ENCODE data around the gene GOLGA7B.

GOLGA7B gene

GRCh38 chr10:97896756-97897358 lies 47.2 kb downstream of the GOLGA7B start:
- DNase-seq: no peak

GRCh38 chr10:97898429-97898828 lies 48.8 kb downstream of the GOLGA7B start:
- no peak for DNase-seq

DNA sequence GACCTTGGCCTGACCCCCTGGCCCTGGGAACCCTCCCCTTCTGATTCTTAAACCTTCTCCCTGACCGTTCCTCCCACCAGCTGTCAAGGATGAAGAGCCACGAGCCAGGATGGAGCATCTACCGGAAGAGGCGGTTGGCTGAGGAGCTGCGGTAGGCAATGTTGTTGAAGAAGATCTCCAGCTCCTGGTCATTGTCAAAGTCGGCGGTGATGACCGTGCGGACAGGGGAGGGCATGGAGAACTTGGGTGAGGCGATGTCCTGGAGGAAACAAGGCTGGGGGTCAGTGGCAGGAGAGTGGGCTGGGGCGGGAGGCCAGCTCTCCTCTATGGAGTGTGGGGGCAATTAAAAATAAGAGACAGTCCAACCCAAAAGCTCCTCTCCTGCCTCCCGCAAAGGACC lies 51.7 kb downstream of the GOLGA7B start:
- no peak for DNase-seq

DNA sequence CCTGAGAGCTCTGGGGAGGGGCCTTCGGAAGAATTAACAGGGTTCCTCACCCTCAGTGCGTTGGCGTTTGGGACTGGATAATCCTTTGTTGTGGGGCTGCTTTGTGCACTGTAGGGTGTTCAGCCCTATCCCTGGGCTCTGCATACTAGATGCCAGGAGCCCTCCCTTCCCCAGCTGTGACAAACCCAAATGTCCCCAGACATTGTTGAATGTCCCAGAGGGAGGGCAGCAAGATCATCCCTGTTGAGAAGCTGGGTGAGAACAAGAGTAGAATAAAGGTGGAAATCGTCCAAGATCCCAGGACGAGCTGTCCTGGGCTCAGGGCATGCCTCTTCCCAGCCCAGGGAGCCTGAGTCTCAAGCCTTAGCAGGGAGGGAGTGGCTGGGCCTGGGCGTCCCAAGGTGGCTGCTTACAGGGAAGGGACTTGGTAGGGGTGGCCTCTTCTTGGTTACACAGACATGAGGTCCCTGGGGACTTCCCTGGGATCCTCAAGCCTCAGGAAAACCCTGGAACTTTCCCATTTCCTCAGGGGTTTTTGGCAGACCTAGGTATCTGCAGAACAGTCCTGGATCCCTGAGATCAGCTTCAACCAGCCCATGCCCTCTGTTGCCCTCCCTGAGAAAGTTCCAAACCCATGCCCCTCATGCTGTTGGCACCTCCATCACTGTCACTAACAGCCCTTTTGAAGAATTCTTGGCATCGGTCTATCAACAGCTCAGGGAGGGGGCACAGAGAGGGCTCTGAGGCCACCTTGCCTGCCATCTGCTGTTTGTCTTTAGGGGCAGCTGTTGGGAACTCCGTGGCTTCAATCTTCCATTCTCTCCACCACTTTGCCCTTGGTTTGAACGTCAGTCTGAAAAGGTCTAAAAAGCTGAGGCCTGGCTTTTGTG lies 53.7 kb downstream of the GOLGA7B start:
- DNase-seq: no peak

DNA sequence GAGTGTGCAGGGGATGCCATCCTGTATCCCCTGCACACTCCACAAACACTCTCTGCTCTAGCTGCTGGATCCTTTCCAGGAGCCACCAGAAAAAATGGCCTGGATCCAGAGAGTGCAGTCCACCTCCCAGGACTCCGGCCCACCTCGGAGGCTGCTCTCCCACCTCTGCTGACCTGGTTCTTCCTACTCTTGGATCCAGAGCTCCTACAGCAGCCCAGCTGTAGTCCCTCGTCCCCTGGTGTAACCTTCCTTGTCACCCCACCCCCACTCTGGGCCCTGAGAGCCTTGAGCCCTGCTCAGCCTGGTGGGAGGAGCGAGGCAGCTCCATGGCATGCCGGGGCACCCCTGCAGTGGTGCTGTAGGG lies 54.4 kb downstream of the GOLGA7B start:
- no peak for DNase-seq

- no peak for DNase-seq
Observed at GRCh38 chr10:97904576-97904975, 54.9 kb downstream of the GOLGA7B start.

- no peak for DNase-seq
Observed at GRCh38 chr10:97905276-97905675, 55.6 kb downstream of the GOLGA7B start.

DNA sequence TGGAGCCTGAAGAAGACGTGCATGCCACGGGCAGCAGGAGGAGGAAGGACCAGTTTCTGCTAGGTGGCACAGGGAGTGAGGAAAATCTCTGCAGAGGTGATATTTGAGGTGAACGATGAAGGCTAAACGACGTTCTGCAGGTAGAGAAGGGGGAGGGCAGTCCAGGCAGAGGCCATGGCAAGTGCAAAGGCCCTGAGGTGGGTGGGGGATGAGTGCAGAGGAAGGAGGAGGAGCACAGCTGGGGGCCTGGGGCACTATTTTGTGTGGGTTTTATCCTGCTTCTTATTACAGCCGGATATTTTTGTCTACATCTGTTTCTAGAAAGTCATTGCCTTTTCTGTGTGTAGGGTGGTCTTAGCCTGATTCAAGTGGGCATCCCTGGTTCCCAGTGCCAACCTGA lies 57.6 kb downstream of the GOLGA7B start:
- DNase-seq: no peak

DNA sequence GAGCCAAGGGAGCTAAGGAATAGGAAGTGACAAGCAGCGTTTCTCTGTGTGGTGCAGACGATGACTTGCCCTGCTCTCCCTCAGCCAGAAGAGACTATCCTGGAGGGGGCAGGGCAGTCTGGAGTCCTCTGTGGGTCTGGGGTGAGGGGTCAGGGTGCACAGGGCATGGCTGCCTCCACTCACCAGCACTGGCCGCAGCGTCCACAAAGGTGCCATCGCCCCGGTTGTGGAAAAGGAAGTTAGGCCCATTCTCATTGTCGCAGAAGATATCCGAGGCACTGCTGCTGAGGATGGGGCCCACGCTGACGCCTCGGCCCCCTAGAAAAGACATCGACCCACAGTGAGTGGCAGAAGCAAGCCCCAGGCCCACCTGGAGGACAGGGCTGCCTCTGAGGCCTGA lies 58.2 kb downstream of the GOLGA7B start:
- no peak for DNase-seq

DNA sequence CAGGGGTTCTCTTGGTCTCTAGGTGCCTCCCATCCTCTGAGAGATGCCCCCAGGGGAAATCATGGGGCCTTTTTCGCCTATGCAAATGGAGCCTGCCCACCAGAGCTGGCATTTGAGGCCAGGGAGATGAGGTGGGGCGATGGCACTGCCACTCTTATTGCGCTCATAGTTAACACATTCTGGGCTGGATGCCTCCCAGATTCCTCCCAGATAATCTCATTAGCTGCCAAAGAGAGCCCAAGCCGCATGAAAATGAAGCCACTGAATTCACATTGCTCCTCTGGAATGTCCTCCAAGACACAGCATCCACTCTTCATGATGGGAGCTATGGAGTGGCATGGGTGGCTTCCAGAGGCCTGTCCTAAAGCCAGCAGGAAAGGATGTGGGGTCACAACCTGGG lies 61.0 kb downstream of the GOLGA7B start:
- DNase-seq: no peak

GRCh38 chr10:97911217-97911616 lies 61.6 kb downstream of the GOLGA7B start:
- DNase-seq: no peak

- no peak for DNase-seq
Observed at GRCh38 chr10:97913193-97913592, 63.5 kb downstream of the GOLGA7B start.

GRCh38 chr10:97913614-97914013 lies 64.0 kb downstream of the GOLGA7B start:
- DNase-seq: no peak

DNA sequence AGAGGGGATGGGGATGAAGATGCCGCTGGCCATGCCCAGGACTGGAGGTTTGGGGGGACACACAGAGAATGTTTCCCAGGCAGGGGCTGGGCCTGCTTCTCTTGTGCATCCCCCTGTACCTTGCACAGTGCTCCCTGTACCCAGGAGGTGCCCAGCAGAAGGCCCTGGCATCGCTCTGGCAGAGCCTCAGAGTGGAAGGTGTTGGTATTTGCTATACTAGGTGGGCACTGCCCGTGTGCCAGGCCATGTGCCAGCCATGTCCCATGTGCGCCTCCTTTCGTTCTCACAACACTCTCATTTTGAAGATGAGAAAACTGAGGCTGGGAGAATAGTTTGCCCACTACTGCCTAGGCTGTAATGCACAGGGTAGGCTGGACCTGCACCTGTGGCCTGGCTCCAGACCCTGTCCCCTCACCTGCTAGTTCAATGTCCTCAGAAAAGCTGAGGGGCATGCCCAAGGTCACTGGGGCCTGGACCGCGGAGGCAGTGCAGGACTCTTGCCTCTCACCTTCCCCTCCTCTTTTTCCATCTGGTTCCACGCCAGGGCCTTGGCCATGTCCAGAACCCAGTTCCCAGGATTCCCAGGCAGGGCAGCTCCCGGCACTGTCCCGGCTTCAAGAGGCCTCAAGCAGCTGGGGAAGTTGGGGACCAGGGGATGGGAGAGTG lies 64.7 kb downstream of the GOLGA7B start:
- DNase-seq: no peak

DNA sequence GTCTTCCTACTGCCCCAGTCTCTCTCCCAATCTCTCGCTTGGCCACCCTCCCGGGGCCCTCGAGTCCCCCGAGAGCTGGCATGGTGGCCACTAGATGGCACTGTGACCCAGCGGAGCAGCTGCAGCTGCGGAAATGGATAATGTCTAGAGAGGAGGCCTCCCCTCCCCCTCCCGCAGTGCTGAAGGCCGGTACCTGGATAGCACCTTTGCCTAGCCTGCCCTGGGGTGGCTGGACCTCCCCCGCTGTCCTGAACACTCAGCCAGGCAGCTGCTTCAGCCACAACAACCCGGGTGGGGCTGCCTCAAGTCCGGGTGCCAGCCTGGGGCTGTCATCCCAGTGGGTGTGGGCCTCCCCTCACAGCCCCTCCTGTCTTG lies 65.2 kb downstream of the GOLGA7B start:
- peak; percentile 29 to 70 for DNase-seq

DNA sequence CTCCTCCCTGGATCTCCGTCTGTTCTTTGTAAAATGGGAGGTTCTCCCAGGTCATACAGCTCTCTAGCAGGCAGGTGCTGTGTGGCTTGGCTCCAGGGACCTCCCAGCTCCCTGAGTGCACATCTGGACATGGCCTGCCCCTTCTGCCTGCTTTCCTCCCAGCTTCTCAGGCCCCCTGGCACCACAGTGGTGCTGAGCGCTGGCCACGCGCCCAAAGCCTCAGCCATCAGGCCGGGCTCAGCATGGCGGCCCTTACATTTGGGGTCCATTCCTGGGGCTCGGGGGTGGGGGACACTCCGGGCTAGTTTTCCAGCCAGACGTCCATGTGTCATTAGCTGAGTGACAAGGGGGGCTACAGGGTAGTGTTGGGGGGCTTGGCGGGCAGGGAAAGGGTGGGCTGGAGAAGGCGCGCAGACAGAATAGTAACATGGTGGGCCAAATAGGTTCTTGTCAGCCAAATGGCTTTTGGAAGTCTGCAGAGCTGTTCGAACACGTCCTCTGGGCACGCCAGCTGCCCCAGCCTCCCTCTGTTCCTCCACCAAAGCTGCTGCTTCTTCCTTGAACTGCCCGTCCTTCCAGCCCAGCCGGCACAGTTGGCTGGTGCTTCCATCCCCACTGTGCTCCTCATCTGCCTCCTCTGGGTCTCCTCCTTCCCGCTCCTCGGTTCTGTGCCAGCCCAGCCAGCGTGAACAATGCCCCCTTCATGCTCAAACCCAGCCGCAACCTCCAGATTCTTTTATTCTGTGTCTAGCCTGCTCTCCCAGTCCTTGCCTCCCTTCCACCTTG lies 65.9 kb downstream of the GOLGA7B start:
- DNase-seq: no peak

DNA sequence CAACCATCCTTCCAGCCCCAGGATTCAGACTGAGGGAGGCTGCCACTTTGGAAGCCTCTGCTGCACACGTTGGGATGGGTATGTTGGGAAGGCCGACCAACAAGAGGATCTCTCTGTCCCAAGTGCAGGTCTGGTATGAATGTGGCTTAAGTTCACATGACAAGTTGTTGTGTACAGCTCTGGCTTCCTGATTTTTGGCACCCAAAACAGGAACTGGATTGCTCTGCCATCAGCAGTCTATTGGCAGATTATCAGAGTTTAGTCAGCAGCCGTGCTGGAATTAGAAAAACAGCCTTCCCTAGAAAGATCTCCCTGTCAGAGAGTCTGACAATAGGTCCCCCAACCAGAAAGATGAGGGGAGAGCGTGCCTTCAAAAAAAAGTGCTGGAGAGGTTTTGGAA lies 66.9 kb downstream of the GOLGA7B start:
- no peak for DNase-seq

- no peak for DNase-seq
Observed at GRCh38 chr10:97919012-97919411, 69.4 kb downstream of the GOLGA7B start.

GRCh38 chr10:97920865-97921264 lies 71.2 kb downstream of the GOLGA7B start:
- no peak for DNase-seq

All from NCI-H526 (cell line).